ENCODE measurements around the gene TBCD. TPM values are rescaled to one million over a fixed set of nuclear protein-coding genes. Genes with fewer than 3 reads are reported as not detected.
"Not testable (repeated sequence)": the region's sequence is repeated elsewhere in the genome, so short reads cannot be mapped to it uniquely, and the experiment has no call there.

TBCD gene
- total RNA-seq, 1 donor from 2014 or later: 156 TPM

GRCh38 chr17:82961366-82962162, 209.7 kb downstream of the TBCD start:
- DNase-seq (ENCODE audit: low spot score in 2 of 2): no peak
- intact Hi-C loops (cut with DNase I): loop anchor here (2.0 to 5.0 kb wide), 2 partner anchors 116 to 181 kb away; partner anchors contain the start of gene METRNL
- H3K4me3 ChIP-seq: no peak overlapping the region

GRCh38 chr17:82962163-82962720, 210.4 kb downstream of the TBCD start:
- no peaks in the 10 kb centered on the region for H3K27me3 ChIP-seq
- H3K9me3 ChIP-seq: no peaks in the 10 kb centered on the region
- DNase-seq (ENCODE audit: low spot score in 2 of 2): no peak
- H3K36me3 ChIP-seq: no peaks in the 10 kb centered on the region
- H3K27ac ChIP-seq: peak overlapping the region in 1 of 2 donors; percentile 78
- H3K4me3 ChIP-seq: no peak overlapping the region
- H3K4me1 ChIP-seq: peaks cover 0 to 9% of the 10 kb centered on the region in 2 donors
- intact Hi-C loops (cut with DNase I): loop anchor here (2.0 to 5.0 kb wide), 2 partner anchors 115 to 181 kb away; partner anchors contain the start of gene METRNL
- TF ChIP-seq CTCF (IDR thresholded peaks at IDR 0.05): no peak

More at GRCh38 chr17:82961366-82962162, 209.7 kb downstream of the TBCD start:
- no peaks in the 10 kb centered on the region for H3K36me3 ChIP-seq
- no peak for TF ChIP-seq CTCF (IDR thresholded peaks at IDR 0.05)
- no peak overlapping the region for H3K27ac ChIP-seq
- peaks cover 0 to 9% of the 10 kb centered on the region in 2 donors for H3K4me1 ChIP-seq
- H3K9me3 ChIP-seq: no peaks in the 10 kb centered on the region
- no peaks in the 10 kb centered on the region for H3K27me3 ChIP-seq

GRCh38 chr17:82963104-82963950, 211.5 kb downstream of the TBCD start:
- intact Hi-C loops (cut with DNase I): loop anchor here (2.0 to 5.0 kb wide), 2 partner anchors 114 to 183 kb away; partner anchors contain the start of gene METRNL
- H3K9me3 ChIP-seq: no peaks in the 10 kb centered on the region
- no peaks in the 10 kb centered on the region for H3K27me3 ChIP-seq
- peak overlapping the region; percentile 28 to 34 for H3K4me3 ChIP-seq
- TF ChIP-seq CTCF (IDR thresholded peaks at IDR 0.05): peak; percentile 77 to 89 (median 79)
- peaks cover 0 to 9% of the 10 kb centered on the region in 2 donors for H3K4me1 ChIP-seq
- peak overlapping the region in 1 of 2 donors; percentile 78 for H3K27ac ChIP-seq
- H3K36me3 ChIP-seq: no peaks in the 10 kb centered on the region
- peak in 1 of 2 donors; percentile 89 for DNase-seq (ENCODE audit: low spot score in 2 of 2)

- H3K27ac ChIP-seq; H3K4me1 ChIP-seq; H3K9me3 ChIP-seq; H3K4me3 ChIP-seq; DNase-seq (ENCODE audit: low spot score in 2 of 2); H3K36me3 ChIP-seq; H3K27me3 ChIP-seq: not testable (repeated sequence)
- intact Hi-C loops (cut with DNase I): loop anchor here (5.0 kb wide), 1 partner anchor 113 kb away; the partner anchor contains the start of gene METRNL
Measured at GRCh38 chr17:82964451-82964850, 212.6 kb downstream of the TBCD start.

- Histone ChIP-seq H3K4me1 (peaks cover 0 to 9% of the 10 kb centered on the region in 2 donors), H3K36me3 (no peaks in the 10 kb centered on the region), H3K9me3 (no peaks in the 10 kb centered on the region), H3K27me3 (no peaks in the 10 kb centered on the region), H3K27ac (no peak overlapping the region), H3K4me3 (no peak overlapping the region)
- no peak for DNase-seq (ENCODE audit: low spot score in 2 of 2)
- intact Hi-C loops (cut with DNase I): loop anchor here (5.0 kb wide), 1 partner anchor 112 kb away; the partner anchor contains the start of gene METRNL
- TF ChIP-seq CTCF (IDR thresholded peaks at IDR 0.05): no peak
Measured at GRCh38 chr17:82964851-82965341, 213.0 kb downstream of the TBCD start.

Data from ascending aorta (tissue), 2 donors.